HepG2 (cell line): ENCODE data around the gene BABAM1. TPM values are rescaled to one million over a fixed set of nuclear protein-coding genes. Genes with fewer than 3 reads are reported as not detected.

Source experiments
- ADNP ChIP-seq: sonication (generic); formaldehyde crosslinking; IDR thresholded peaks from 2 replicates; pipeline ENCODE4 v1.4.0; 2020; ENCODE audit warnings: missing genetic modification reagents
- ATF3 ChIP-seq: sonication (generic); formaldehyde crosslinking; IDR thresholded peaks from 2 replicates; pipeline ENCODE4 v1.4.0; 2020; ENCODE audit warnings: missing genetic modification reagents
- BHLHE40 ChIP-seq: IDR thresholded peaks from 2 replicates; pipeline ENCODE4 v1.6.1; 2011; ENCODE audit warnings: low read length, improper control_type of control experiment
- MAFF ChIP-seq: IDR thresholded peaks from 2 replicates; pipeline ENCODE4 v1.6.1; 2011; ENCODE audit warnings: low read depth, low read length, improper control_type of control experiment
- MATR3 ChIP-seq: sonication (generic); formaldehyde crosslinking; IDR thresholded peaks from 2 replicates; pipeline ENCODE4 v1.4.0; 2020; ENCODE audit warnings: missing genetic modification reagents
- ONECUT2 ChIP-seq: sonication (generic); formaldehyde crosslinking; IDR thresholded peaks from 2 replicates; pipeline ENCODE4 v1.4.0; 2020; ENCODE audit warnings: missing genetic modification reagents
- PHF5A ChIP-seq: IDR thresholded peaks from one replicate; pipeline ENCODE4 v1.6.1; 2018; ENCODE audit warnings: low read depth, missing genetic modification reagents; ENCODE audit not compliant: unreplicated experiment
- PRMT3 ChIP-seq: sonication (generic); formaldehyde crosslinking; IDR thresholded peaks from 2 replicates; pipeline ENCODE4 v1.8.1; 2022; ENCODE audit warnings: low read depth, mild to moderate bottlenecking, moderate library complexity, missing genetic modification reagents, borderline replicate concordance
- SIN3B ChIP-seq: fragments of 150-350 bp; IDR thresholded peaks from 2 replicates; pipeline ENCODE4 v1.6.1; 2014; ENCODE audit warnings: low read length
- SRSF4 ChIP-seq: fragments of 200-400 bp; formaldehyde crosslinking; IDR thresholded peaks from one replicate; pipeline ENCODE4 v1.6.1; 2018; ENCODE audit warnings: mild to moderate bottlenecking, low read depth, low read length, moderate library complexity; ENCODE audit not compliant: poor library complexity, severe bottlenecking
- SRSF9 ChIP-seq: fragments of 200-400 bp; formaldehyde crosslinking; IDR thresholded peaks from 2 replicates; pipeline ENCODE4 v1.6.1; 2018; ENCODE audit warnings: borderline replicate concordance, mild to moderate bottlenecking, low read depth, low read length; ENCODE audit not compliant: insufficient read depth, poor library complexity, severe bottlenecking
- SUZ12 ChIP-seq: fragments of 150-350 bp; IDR thresholded peaks from 2 replicates; pipeline ENCODE4 v1.6.1; 2014; ENCODE audit warnings: low read depth, low read length
- TBX2 ChIP-seq: sonication (generic); formaldehyde crosslinking; IDR thresholded peaks from 2 replicates; pipeline ENCODE4 v1.5.0; 2020; ENCODE audit warnings: missing genetic modification reagents, mild to moderate bottlenecking, borderline replicate concordance
- THAP8 ChIP-seq: sonication (generic); formaldehyde crosslinking; IDR thresholded peaks from 2 replicates; pipeline ENCODE4 v1.5.1; 2020; ENCODE audit warnings: missing genetic modification reagents, mild to moderate bottlenecking, borderline replicate concordance
- TP53 ChIP-seq: sonication (generic); formaldehyde crosslinking; conservative IDR thresholded peaks from 2 replicates; pipeline ENCODE4 v1.4.0; 2020; ENCODE audit warnings: missing genetic modification reagents
- U2AF2 ChIP-seq: fragments of 200-400 bp; formaldehyde crosslinking; IDR thresholded peaks from 2 replicates; pipeline ENCODE4 v1.6.1; 2017; ENCODE audit warnings: low read depth, mild to moderate bottlenecking, low read length
- YEATS2 ChIP-seq: sonication (generic); formaldehyde crosslinking; IDR thresholded peaks from 2 replicates; pipeline ENCODE4 v1.4.0; 2020; ENCODE audit warnings: missing genetic modification reagents, borderline replicate concordance
- YEATS4 ChIP-seq: sonication (generic); formaldehyde crosslinking; IDR thresholded peaks from 2 replicates; pipeline ENCODE4 v1.4.0; 2020; ENCODE audit warnings: missing genetic modification reagents, borderline replicate concordance
- ZNF160 ChIP-seq: sonication (generic); formaldehyde crosslinking; IDR thresholded peaks from 2 replicates; pipeline ENCODE4 v1.8.0; 2022; ENCODE audit warnings: mild to moderate bottlenecking, inconsistent platforms, missing genetic modification reagents
- ZNF276 ChIP-seq: sonication (generic); formaldehyde crosslinking; IDR thresholded peaks from 2 replicates; pipeline ENCODE4 v1.4.0; 2020; ENCODE audit warnings: mild to moderate bottlenecking, low read depth, missing genetic modification reagents
- ZNF326 ChIP-seq: sonication (generic); formaldehyde crosslinking; IDR thresholded peaks from 2 replicates; pipeline ENCODE4 v1.4.0; 2020; ENCODE audit warnings: missing genetic modification reagents, borderline replicate concordance
- ZNF496 ChIP-seq: sonication (generic); formaldehyde crosslinking; IDR thresholded peaks from 2 replicates; pipeline ENCODE4 v1.8.1; 2023; ENCODE audit warnings: mild to moderate bottlenecking, moderate library complexity, missing genetic modification reagents; ENCODE audit not compliant: insufficient replicate concordance
- ZNF512 ChIP-seq: sonication (generic); formaldehyde crosslinking; IDR thresholded peaks from 2 replicates; pipeline ENCODE4 v1.4.0; 2020; ENCODE audit warnings: mild to moderate bottlenecking, missing genetic modification reagents
- ZNF572 ChIP-seq: sonication (generic); formaldehyde crosslinking; IDR thresholded peaks from 2 replicates; pipeline ENCODE4 v1.5.1; 2020; ENCODE audit warnings: mild to moderate bottlenecking, missing genetic modification reagents
- ZNF7 ChIP-seq: IDR thresholded peaks from 2 replicates; pipeline ENCODE4 v1.6.1; 2016; ENCODE audit warnings: missing biosample characterization, missing genetic modification reagents
- ZNF720 ChIP-seq: sonication (generic); formaldehyde crosslinking; IDR thresholded peaks from 2 replicates; pipeline ENCODE4 v1.4.0; 2020; ENCODE audit warnings: missing genetic modification reagents
- ZNF747 ChIP-seq: sonication (generic); formaldehyde crosslinking; IDR thresholded peaks from 2 replicates; pipeline ENCODE4 v1.8.1; 2023; ENCODE audit warnings: missing genetic modification reagents, mild to moderate bottlenecking, borderline replicate concordance
- polyA plus RNA-seq, 8 experiments: library from polyadenylated mRNA; depleted of rRNA in 3 of 8; stranded (reverse) in 7 of 8; unstranded in 1 of 8; fragments of >200 nt; fragmentation: Illumina TruSeq in 4 of 8; extraction: Trizol in 4 of 8; gene quantifications; 2 replicates each; pipeline versions ENCODE4 v1.2.1 to v1.2.3, GENCODE V29; 2011 to 2016; ENCODE audit warnings: low read depth in 4 of 8, missing spikeins in 1 of 8, mixed read lengths in 1 of 8; ENCODE audit not compliant: insufficient read depth in 1 of 8
- total RNA-seq, 5 experiments: library from RNA; depleted of rRNA; stranded (reverse); fragments of >200 nt; fragmentation: Illumina TruSeq; extraction: Trizol; gene quantifications; 2 replicates each; pipeline ENCODE4 v1.2.3, GENCODE V29; 2016; ENCODE audit warnings: low read depth in 1 of 5

Gene BABAM1
- total and polyA plus RNA-seq, 2 of the 13 experiments (the other 11 are each of a cell fraction or from before 2014, with no cell fraction given): 70.0 to 82.0 TPM

- TF ChIP-seq ZNF512 (CRISPR knock-in tag): no peak
- TF ChIP-seq SUZ12: peak; percentile 39
- no peak; the same call in 1 of the 2 replicates for TF ChIP-seq ADNP (CRISPR knock-in tag)
- peak; percentile 2; the same call in 1 of the 2 replicates for TF ChIP-seq ZNF160 (CRISPR knock-in tag)
- 0 out of 2 replicates have a peak, but pooled peaks have one; percentile 11 for TF ChIP-seq MAFF
- no peak for TF ChIP-seq BHLHE40
- no peak for TF ChIP-seq THAP8 (CRISPR knock-in tag)
- no peak for TF ChIP-seq MATR3 (CRISPR knock-in tag)
- no peak for TF ChIP-seq U2AF2
- no peak for TF ChIP-seq ZNF720 (CRISPR knock-in tag)
- no peak for TF ChIP-seq ONECUT2
- peak; percentile 28; the same call in 1 of the 2 replicates for TF ChIP-seq TBX2
- no peak for TF ChIP-seq ZNF326 (CRISPR knock-in tag)
- TF ChIP-seq ATF3: no peak
- TF ChIP-seq SRSF4: no peak
- TF ChIP-seq SIN3B: no peak
- TF ChIP-seq ZNF496 (CRISPR knock-in tag): no peak
- no peak; the same call in 1 of the 2 replicates for TF ChIP-seq ZNF747 (CRISPR knock-in tag)
- TF ChIP-seq ZNF276 (CRISPR knock-in tag): 0 out of 2 replicates have a peak, but pooled peaks have one; percentile 45
- peak; percentile 91 for TF ChIP-seq PHF5A (CRISPR knock-in tag)
- peak; percentile 80; the same call in 1 of the 2 replicates for TF ChIP-seq TP53 (CRISPR knock-in tag)
- no peak for TF ChIP-seq SRSF9
- TF ChIP-seq YEATS2 (CRISPR knock-in tag): peak; percentile 71; the same call in 1 of the 2 replicates
- TF ChIP-seq YEATS4 (CRISPR knock-in tag): peak; percentile 79
- no peak for TF ChIP-seq ZNF572 (CRISPR knock-in tag)
- no peak for TF ChIP-seq PRMT3 (CRISPR knock-in tag)
- TF ChIP-seq ZNF7 (CRISPR knock-in tag): no peak
Measured at GRCh38 chr19:17305517-17306284, 38.5 kb downstream of the BABAM1 start, which contains the start of gene MRPL34 (continued).
